Endothelial cell of umbilical vein (primary cell): Measurements from ENCODE around the gene DAGLB. TPM values are rescaled to one million over a fixed set of nuclear protein-coding genes. Genes with fewer than 3 reads are reported as not detected.
A peak's percentile ranks its signal among the peaks of the same experiment; 100 is the strongest.

Experiments used
- BruUV-seq: library from RNA; stranded (reverse); fragments of 400-500 nt; replicated peaks from 2 replicates; lab custom pipeline; 2021; lab: Mats Ljungman, UMichigan
- CTCF ChIA-PET: fragments of 300-600, 350-600 bp; sonication (Branson Sonifier 250); formaldehyde crosslinking; loops from one replicate; lab custom pipeline; 2021; ENCODE audit warnings: antibody characterized with exemption, inconsistent platforms; lab: Charles Lee
- POLR2A ChIA-PET: fragments of 300-600, 350-600 bp; sonication (Branson Sonifier 250); formaldehyde crosslinking; loops from one replicate; lab custom pipeline; 2021; ENCODE audit warnings: antibody characterized with exemption, inconsistent platforms; lab: Charles Lee
- DNase-seq: peaks from one replicate; pipeline ENCODE4 v3.0.0-alpha.2; 2011; ENCODE audit warnings: low read depth, low spot score
- FAIRE-seq: peaks from 2 replicates; lab custom pipeline; 2011; peaks lifted over from hg19 to GRCh38; lab: Jason Lieb, UNC
- H2AFZ ChIP-seq: 2 replicates; pipeline ENCODE4 v1.6.0; 2012; ENCODE audit warnings: low read depth, low read length, control low read depth, inconsistent platforms
- H3K27ac ChIP-seq: 2 replicates; pipeline ENCODE4 v1.5.1; 2011; ENCODE audit warnings: low read depth, mild to moderate bottlenecking, control low read depth, low read length, moderate library complexity; ENCODE audit not compliant: insufficient read depth
- H3K27me3 ChIP-seq, 2 experiments: 2 replicates each; pipeline versions ENCODE4 v1.6.0 to v1.6.1; 2011; ENCODE audit warnings: low read length in 2 of 2, mixed read lengths in 1 of 2; ENCODE audit not compliant: control insufficient read depth in 2 of 2, insufficient read depth in 2 of 2
- H3K36me3 ChIP-seq, 2 experiments: 2 replicates in 1 of 2; 3 replicates in 1 of 2; pipeline ENCODE4 v1.5.1; 2011; ENCODE audit warnings: low read length in 2 of 2, mild to moderate bottlenecking in 1 of 2, moderate library complexity in 1 of 2; ENCODE audit not compliant: control insufficient read depth in 2 of 2, insufficient read depth in 2 of 2; ENCODE audit errors: extremely low read depth in 1 of 2
- H3K4me1 ChIP-seq: 3 replicates; pipeline ENCODE4 v1.5.1; 2011; ENCODE audit warnings: mild to moderate bottlenecking, low read length; ENCODE audit not compliant: control insufficient read depth, insufficient read depth; ENCODE audit errors: extremely low read depth
- H3K4me2 ChIP-seq: 2 replicates; pipeline ENCODE4 v1.6.1; 2011; ENCODE audit warnings: low read length, control low read depth, mixed read lengths; ENCODE audit not compliant: insufficient read depth
- H3K4me3 ChIP-seq, 3 experiments: fragments of 200-600 bp in 1 of 3; sonication (generic), shearing (Covaris generic) in 1 of 3; replicated peaks in 1 of 3; 2 replicates each; pipeline ENCODE4 v1.5.1; 2011 to 2016; ENCODE audit warnings: control low read depth in 3 of 3, low read length in 3 of 3, mild to moderate bottlenecking in 2 of 3, inconsistent platforms in 1 of 3, low read depth in 1 of 3, moderate library complexity in 1 of 3; ENCODE audit not compliant: insufficient read depth in 1 of 3
- H3K79me2 ChIP-seq: 2 replicates; pipeline ENCODE4 v1.6.0; 2012; ENCODE audit warnings: low read length, inconsistent platforms; ENCODE audit not compliant: control insufficient read depth, insufficient read depth
- H3K9ac ChIP-seq: replicated peaks from 2 replicates; pipeline ENCODE3; 2011; ENCODE audit warnings: low read length, control low read depth; ENCODE audit not compliant: insufficient read depth; ENCODE audit errors: extremely low read depth
- H3K9me1 ChIP-seq: replicated peaks from 3 replicates; pipeline ENCODE4 v1.6.0; 2011; ENCODE audit warnings: mild to moderate bottlenecking, low read length; ENCODE audit not compliant: control insufficient read depth, insufficient read depth; ENCODE audit errors: extremely low read depth
- H3K9me3 ChIP-seq: replicated peaks from 2 replicates; pipeline ENCODE4 v1.5.1; 2012; ENCODE audit warnings: low read length, inconsistent platforms; ENCODE audit not compliant: control insufficient read depth, insufficient read depth
- H4K20me1 ChIP-seq: replicated peaks from 2 replicates; pipeline ENCODE3; 2011; ENCODE audit warnings: mild to moderate bottlenecking, low read length; ENCODE audit not compliant: control insufficient read depth, insufficient read depth; ENCODE audit errors: extremely low read depth
- FOS ChIP-seq: IDR thresholded peaks from 2 replicates; pipeline ENCODE4 v1.6.1; 2011; ENCODE audit warnings: mild to moderate bottlenecking, low read length, moderate library complexity, borderline replicate concordance; ENCODE audit not compliant: insufficient read depth
- GATA2 ChIP-seq: IDR thresholded peaks from 2 replicates; pipeline ENCODE4 v1.7.0; 2011; ENCODE audit warnings: low read depth, mild to moderate bottlenecking, moderate library complexity, mixed read lengths, low read length; ENCODE audit not compliant: insufficient read length, insufficient read depth
- JUN ChIP-seq: IDR thresholded peaks from 2 replicates; pipeline ENCODE4 v1.6.1; 2011; ENCODE audit warnings: borderline replicate concordance, low read depth; ENCODE audit not compliant: insufficient read length, insufficient read depth
- POLR2A ChIP-seq: IDR thresholded peaks from 2 replicates; pipeline ENCODE4 v1.6.1; 2012; ENCODE audit warnings: low read depth, mild to moderate bottlenecking, control low read depth, low read length
- POLR2AphosphoS5 ChIP-seq: IDR thresholded peaks from 2 replicates; pipeline ENCODE4 v1.6.1; 2012; ENCODE audit warnings: low read depth, mild to moderate bottlenecking, control low read depth, low read length, moderate library complexity; ENCODE audit not compliant: insufficient read depth
- dilution Hi-C: fragments of 300-500 bp; cut with MboI; formaldehyde crosslinking; loops from one replicate; pipeline ENCODE4 v1.15.0; 2019; ENCODE audit warnings: low sequenced_read_pairs; ENCODE audit not compliant: extremely low pct_ligation_motif_present
- intact Hi-C: fragments of 100-400 bp; cut with micrococcal nuclease; formaldehyde crosslinking; loops from one replicate; pipeline ENCODE4 v1.10.0; 2022
- polyA plus RNA-seq, 4 experiments: library from polyadenylated mRNA; depleted of rRNA in 3 of 4; stranded (reverse) in 3 of 4; unstranded in 1 of 4; fragments of >200 nt; gene quantifications; 2 replicates each; pipeline versions ENCODE4 v1.2.1 to v1.2.3, GENCODE V29; 2011 to 2012; ENCODE audit warnings: missing spikeins in 1 of 4
- total RNA-seq: library from RNA; stranded (reverse); gene quantifications from 2 replicates; pipeline ENCODE4 v1.2.3, GENCODE V29; 2021
- TF ChIP-seq, protein P1 (sequence below): IDR thresholded peaks from 2 replicates; pipeline ENCODE4 v1.6.1; 2011; ENCODE audit not compliant: insufficient read depth, insufficient read length

Gene DAGLB
- total and polyA plus RNA-seq, 2 donors (not counting 3 experiments of a cell fraction or from before 2014, with no cell fraction given), result 28.2 to 48.2 TPM

DNA sequence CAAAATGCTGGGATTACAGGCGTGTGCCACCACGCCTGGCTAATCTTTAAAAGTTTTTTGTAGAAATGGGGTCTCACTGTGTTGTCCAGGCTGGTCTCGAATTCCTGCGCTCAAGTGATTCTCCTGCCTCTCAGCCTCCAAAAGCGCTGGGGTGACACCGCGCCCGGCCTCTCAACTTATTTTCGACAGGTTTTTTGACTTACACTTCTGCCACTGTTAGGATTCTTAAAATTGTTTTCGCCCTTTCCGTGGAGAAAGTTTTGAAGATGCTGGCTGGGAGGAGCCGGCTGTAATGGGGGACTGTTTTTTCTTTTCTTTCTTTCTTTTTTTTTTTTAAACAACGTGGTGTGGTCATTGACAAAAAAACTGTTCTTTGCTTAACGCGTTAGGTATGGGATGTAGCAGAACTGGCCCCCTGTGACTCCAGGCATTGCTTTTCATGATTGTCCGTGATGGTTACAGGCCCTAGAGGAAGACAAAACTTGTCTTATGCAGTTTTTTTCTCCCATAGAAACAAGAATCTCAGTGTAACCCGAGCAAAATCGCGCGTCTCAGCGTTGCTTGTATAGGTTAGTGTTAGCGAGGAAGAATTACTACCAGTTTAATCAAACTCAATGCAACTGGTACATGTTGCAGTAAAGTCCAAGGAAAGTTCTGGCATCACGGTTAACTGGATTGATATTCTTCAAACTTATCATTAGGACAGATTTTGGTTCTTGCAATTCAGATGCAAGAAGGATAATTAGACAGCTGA, 72.2 kb downstream of the DAGLB start:
- peak; percentile 82 for FAIRE-seq
- POLR2A ChIA-PET, result no interaction called here
- TF ChIP-seq, protein P1, sequence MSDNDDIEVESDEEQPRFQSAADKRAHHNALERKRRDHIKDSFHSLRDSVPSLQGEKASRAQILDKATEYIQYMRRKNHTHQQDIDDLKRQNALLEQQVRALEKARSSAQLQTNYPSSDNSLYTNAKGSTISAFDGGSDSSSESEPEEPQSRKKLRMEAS, result no peak
- TF ChIP-seq GATA2 (no peak), JUN (no peak), POLR2AphosphoS5 (no peak)
- peak; percentile 63 for DNase-seq
- no peak overlapping the region for H2AFZ ChIP-seq
- BruUV-seq, result TSS peak; percentile 37
- intact Hi-C loops, result no loop called here
- H3K4me3 ChIP-seq, result peak overlapping the region; percentile 52 to 88 (median 80)
- CTCF ChIA-PET, result interaction anchor here (1.2 kb wide), 1 partner anchor 26 kb away, joined by 3 read pairs; no protein-coding TSS in a partner anchor
- H3K9me3 ChIP-seq, result no peaks in the 10 kb centered on the region
- H3K27me3 ChIP-seq, result no peaks in the 10 kb centered on the region
- peaks cover 57% of the 10 kb centered on the region for H3K79me2 ChIP-seq
- H4K20me1 ChIP-seq, result peaks cover 9% of the 10 kb centered on the region
- H3K9me1 ChIP-seq, result no peaks in the 10 kb centered on the region
- peak overlapping the region; percentile 53 for H3K27ac ChIP-seq
- H3K4me2 ChIP-seq, result peak overlapping the region; percentile 97
- H3K4me1 ChIP-seq, result peaks cover 15% of the 10 kb centered on the region
- peak overlapping the region; percentile 88 for H3K9ac ChIP-seq
- peaks cover 0 to 3% of the 10 kb centered on the region in 2 experiments for H3K36me3 ChIP-seq
- dilution Hi-C loops, result no loop called here

DNA sequence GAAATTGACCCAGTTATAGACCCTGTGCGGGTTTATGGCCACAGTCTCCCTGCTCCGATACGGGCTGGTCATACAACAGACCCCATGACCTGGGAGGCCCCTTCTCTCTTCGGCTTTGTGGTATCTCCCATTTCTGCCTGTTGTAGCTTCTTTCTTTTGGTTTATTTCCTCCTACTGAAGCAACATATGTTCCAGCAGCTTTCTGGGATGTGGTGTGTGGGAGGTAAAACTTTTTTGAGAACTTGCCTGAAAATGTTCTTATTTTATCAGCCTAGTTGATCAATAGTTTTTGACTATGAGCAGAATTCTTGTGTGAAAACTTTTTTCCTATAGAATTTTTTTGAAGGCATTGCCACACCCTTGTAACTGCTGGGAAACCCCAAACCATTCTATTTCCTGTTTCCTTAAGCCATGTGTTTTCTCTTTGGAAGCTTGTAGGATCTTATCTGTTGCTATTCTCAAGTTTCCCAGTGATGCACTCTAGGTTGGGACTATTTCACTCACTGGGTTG, 80.0 kb downstream of the DAGLB start:
- FAIRE-seq (peak; percentile 54), DNase-seq (no peak)
- Histone ChIP-seq H3K4me2 (no peak overlapping the region), H2AFZ (peak overlapping the region; percentile 36), H3K27me3 (no peaks in the 10 kb centered on the region), H3K9ac (no peak overlapping the region), H3K79me2 (no peaks in the 10 kb centered on the region), H3K4me3 (no peak overlapping the region), H3K4me1 (no peaks in the 10 kb centered on the region), H3K27ac (no peak overlapping the region), H4K20me1 (no peaks in the 10 kb centered on the region), H3K36me3 (no peaks in the 10 kb centered on the region), H3K9me3 (no peaks in the 10 kb centered on the region), H3K9me1 (no peaks in the 10 kb centered on the region)
- intact Hi-C loops (no loop called here), dilution Hi-C loops (no loop called here)
- ChIA-PET POLR2A (no interaction called here), CTCF (no interaction called here)
- TF ChIP-seq POLR2A (no peak), FOS (no peak), GATA2 (no peak), JUN (no peak)
- no TSS peak for BruUV-seq
